Nucleus accumbens (tissue), 56 donors: ENCODE results near the gene ASPDH.
"Not testable (repeated sequence)": the region's sequence is repeated elsewhere in the genome, so short reads cannot be mapped to it uniquely, and the experiment has no call there.

Experiments
- DNase-seq, 56 donors: peaks; one replicate each; lab custom pipeline; 2025; lab: John Stamatoyannopoulos, UW

The ASPDH gene

GRCh38 chr19:50548191-50549058 lies 34.7 kb upstream of the ASPDH start:
- peak in 46 of 56 donors; percentile 14 to 84 (median 64) for DNase-seq

- DNase-seq: peak in 28 of 56 donors; percentile 14 to 70 (median 40)
Measured at GRCh38 chr19:50547385-50548190, 33.9 kb upstream of the ASPDH start.

- DNase-seq: peak in 14 of 56 donors; percentile 21 to 61 (median 42)
Measured at GRCh38 chr19:50546527-50547221, 33.0 kb upstream of the ASPDH start.

- no peak for DNase-seq
Measured at GRCh38 chr19:50542943-50543342, 29.2 kb upstream of the ASPDH start.

- DNase-seq: peak in 55 of 56 donors; percentile 24 to 93 (median 74)
Measured at GRCh38 chr19:50537769-50538230, 24.1 kb upstream of the ASPDH start.

- DNase-seq: peak in 14 of 56 donors; percentile 26 to 84 (median 58)
Measured at GRCh38 chr19:50537306-50537685, 23.6 kb upstream of the ASPDH start.

GRCh38 chr19:50536662-50537305 lies 23.1 kb upstream of the ASPDH start:
- DNase-seq: peak in 1 of 56 donors; percentile 39

GRCh38 chr19:50535672-50536187 lies 22.0 kb upstream of the ASPDH start:
- no peak for DNase-seq

GRCh38 chr19:50534478-50534877 lies 20.8 kb upstream of the ASPDH start:
- no peak for DNase-seq

GRCh38 chr19:50532952-50533351 lies 19.2 kb upstream of the ASPDH start:
- no peak for DNase-seq

GRCh38 chr19:50531171-50531612 lies 17.5 kb upstream of the ASPDH start:
- DNase-seq: peak in 38 of 56 donors; percentile 24 to 83 (median 54)

GRCh38 chr19:50528052-50528451 lies 14.3 kb upstream of the ASPDH start:
- DNase-seq: not testable (repeated sequence)

GRCh38 chr19:50522881-50523280 lies 9.2 kb upstream of the ASPDH start:
- DNase-seq: no peak

- no peak for DNase-seq
Measured at GRCh38 chr19:50520822-50521465, 7.2 kb upstream of the ASPDH start.

GRCh38 chr19:50519006-50519575 lies 5.4 kb upstream of the ASPDH start:
- DNase-seq: no peak

- no peak for DNase-seq
Measured at GRCh38 chr19:50518091-50519005, 4.6 kb upstream of the ASPDH start.

- no peak for DNase-seq
Measured at GRCh38 chr19:50517704-50518075, 4.0 kb upstream of the ASPDH start.
